ENCODE measurements around the gene ABLIM2.

The ABLIM2 gene

GRCh38 chr4:8136529-8136928 lies 22.1 kb downstream of the ABLIM2 start:
- DNase-seq, result no peak

GRCh38 chr4:8135666-8136065 lies 22.9 kb downstream of the ABLIM2 start:
- no peak for DNase-seq

- DNase-seq, result no peak
Measured at GRCh38 chr4:8133897-8134563, 24.6 kb downstream of the ABLIM2 start.

GRCh38 chr4:8132947-8133705 lies 25.5 kb downstream of the ABLIM2 start:
- no peak for DNase-seq

- DNase-seq, result no peak
Measured at GRCh38 chr4:8132400-8132799, 26.2 kb downstream of the ABLIM2 start.

- no peak for DNase-seq
Measured at GRCh38 chr4:8131826-8132225, 26.8 kb downstream of the ABLIM2 start.

GRCh38 chr4:8131210-8131609 lies 27.4 kb downstream of the ABLIM2 start:
- no peak for DNase-seq

GRCh38 chr4:8130346-8131066 lies 28.1 kb downstream of the ABLIM2 start:
- DNase-seq, result no peak

GRCh38 chr4:8129785-8130184 lies 28.8 kb downstream of the ABLIM2 start:
- DNase-seq, result no peak

- no peak for DNase-seq
Measured at GRCh38 chr4:8129136-8129535, 29.5 kb downstream of the ABLIM2 start.

- DNase-seq, result no peak
Measured at GRCh38 chr4:8128100-8128856, 30.3 kb downstream of the ABLIM2 start.

- no peak for DNase-seq
Measured at GRCh38 chr4:8127051-8127826, 31.4 kb downstream of the ABLIM2 start.

- no peak for DNase-seq
Measured at GRCh38 chr4:8126523-8126922, 32.1 kb downstream of the ABLIM2 start.

- no peak for DNase-seq
Measured at GRCh38 chr4:8125526-8126056, 33.0 kb downstream of the ABLIM2 start.

- no peak for DNase-seq
Measured at GRCh38 chr4:8123870-8124269, 34.7 kb downstream of the ABLIM2 start.

GRCh38 chr4:8123389-8123788 lies 35.2 kb downstream of the ABLIM2 start:
- DNase-seq, result no peak

GRCh38 chr4:8122746-8123145 lies 35.9 kb downstream of the ABLIM2 start:
- DNase-seq, result no peak

GRCh38 chr4:8121292-8122015 lies 37.2 kb downstream of the ABLIM2 start:
- DNase-seq, result no peak

- no peak for DNase-seq
Measured at GRCh38 chr4:8120501-8120900, 38.1 kb downstream of the ABLIM2 start.

- no peak for DNase-seq
Measured at GRCh38 chr4:8119877-8120276, 38.7 kb downstream of the ABLIM2 start.

GRCh38 chr4:8118531-8118930 lies 40.1 kb downstream of the ABLIM2 start:
- no peak for DNase-seq

Data from effector CD4-positive, alpha-beta T cell (primary cell).